ENCODE measurements around the gene PER2.

The PER2 gene

DNA sequence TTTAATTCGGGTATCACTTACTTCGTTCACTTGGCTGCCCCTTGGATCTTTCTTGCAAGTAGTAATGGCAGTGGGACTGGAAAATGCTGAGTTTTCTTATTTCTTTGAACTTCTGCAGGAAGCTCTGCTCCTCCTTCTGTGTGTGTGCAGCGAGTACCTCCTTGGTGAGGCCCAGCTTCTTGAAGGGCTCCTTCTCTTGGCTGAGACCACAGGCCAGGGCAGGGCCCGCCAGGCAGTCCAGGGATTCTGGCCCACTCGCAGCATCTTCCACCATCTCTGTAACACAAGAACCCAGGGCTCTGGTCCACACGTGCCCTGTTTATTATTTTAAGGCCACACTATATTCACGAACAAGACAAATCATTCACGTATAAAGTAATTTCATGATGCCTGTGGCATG is 32.8 kb downstream of the PER2 start:
- TF ChIP-seq POLR2AphosphoS5 (IDR thresholded peaks at IDR 0.05; ENCODE audit: low read depth, low read length) = no peak
- TF ChIP-seq REST (IDR thresholded peaks at IDR 0.05; ENCODE audit: insufficient read depth in 1 of 2, low read depth in 2 of 2, low read length in 2 of 2) = no peak
- no peak for TF ChIP-seq FOXP2 (optimal IDR thresholded peaks at IDR 0.05; ENCODE audit: borderline replicate concordance, extremely low read depth, extremely low read length, insufficient read depth)
- no peak for TF ChIP-seq TAF1 (IDR thresholded peaks at IDR 0.05; ENCODE audit: borderline replicate concordance, insufficient read depth, low read length)

DNA sequence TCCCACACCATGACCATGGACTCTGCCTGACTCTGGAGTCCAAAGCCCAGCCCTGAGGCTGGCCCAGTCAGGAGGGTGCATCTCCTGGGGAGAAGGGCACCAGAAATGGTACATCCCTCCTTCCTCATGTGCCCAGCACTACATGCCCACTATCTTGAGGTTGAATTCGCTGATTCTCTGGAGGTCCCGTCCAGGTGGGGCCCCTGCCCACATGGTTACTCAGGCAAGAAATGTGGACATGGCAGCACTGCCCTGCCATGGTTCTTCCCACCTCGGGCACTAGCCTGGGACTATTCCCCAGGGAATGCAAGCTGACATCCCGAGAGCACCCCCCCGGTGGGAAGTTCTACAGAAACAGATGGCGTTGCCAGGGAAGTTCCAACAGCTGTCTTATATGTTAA is 33.3 kb downstream of the PER2 start:
- TF ChIP-seq REST (IDR thresholded peaks at IDR 0.05; ENCODE audit: insufficient read depth in 1 of 2, low read depth in 2 of 2, low read length in 2 of 2) (no peak), SIN3A (IDR thresholded peaks at IDR 0.05; ENCODE audit: borderline replicate concordance, insufficient read depth, low read length) (no peak), FOXP2 (optimal IDR thresholded peaks at IDR 0.05; ENCODE audit: borderline replicate concordance, extremely low read depth, extremely low read length, insufficient read depth) (no peak), POLR2AphosphoS5 (IDR thresholded peaks at IDR 0.05; ENCODE audit: low read depth, low read length) (no peak), TAF1 (IDR thresholded peaks at IDR 0.05; ENCODE audit: borderline replicate concordance, insufficient read depth, low read length) (no peak)

DNA sequence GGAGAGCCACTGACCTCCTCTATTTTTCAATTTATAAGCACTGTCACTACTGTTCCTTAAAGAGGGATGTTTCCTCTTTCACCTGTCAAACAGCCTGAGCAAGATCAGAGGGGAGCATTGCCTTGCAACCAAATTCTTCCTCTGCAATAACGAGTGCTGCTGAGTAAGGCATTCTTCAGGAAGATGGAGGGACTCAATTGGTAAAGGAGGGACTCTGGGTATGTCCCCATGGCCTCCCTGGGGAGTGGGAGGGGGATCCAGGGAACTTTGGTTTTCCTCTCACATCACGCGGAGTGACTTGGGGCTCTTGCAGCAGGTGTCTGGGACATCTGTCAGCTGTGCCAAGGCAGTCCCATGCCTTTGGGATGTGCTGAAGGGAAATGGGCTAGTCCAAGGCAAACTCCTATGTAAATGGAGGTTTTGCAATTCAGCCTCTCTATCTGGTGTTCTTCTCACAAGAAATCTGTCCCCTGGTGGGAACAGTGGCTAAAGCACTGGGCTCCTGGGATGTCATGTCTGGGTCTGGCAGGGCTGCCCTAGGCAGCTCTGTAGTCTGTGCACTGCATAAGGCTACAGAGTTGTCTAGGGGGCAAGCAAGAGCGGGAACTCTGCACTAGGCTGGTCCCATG is 34.2 kb downstream of the PER2 start:
- TF ChIP-seq SIN3A (IDR thresholded peaks at IDR 0.05; ENCODE audit: borderline replicate concordance, insufficient read depth, low read length) = no peak
- no peak for TF ChIP-seq POLR2AphosphoS5 (IDR thresholded peaks at IDR 0.05; ENCODE audit: low read depth, low read length)
- TF ChIP-seq FOXP2 (optimal IDR thresholded peaks at IDR 0.05; ENCODE audit: borderline replicate concordance, extremely low read depth, extremely low read length, insufficient read depth) = no peak

- TF ChIP-seq FOXP2 (optimal IDR thresholded peaks at IDR 0.05; ENCODE audit: borderline replicate concordance, extremely low read depth, extremely low read length, insufficient read depth) (no peak), TAF1 (IDR thresholded peaks at IDR 0.05; ENCODE audit: borderline replicate concordance, insufficient read depth, low read length) (no peak), SIN3A (IDR thresholded peaks at IDR 0.05; ENCODE audit: borderline replicate concordance, insufficient read depth, low read length) (no peak), POLR2AphosphoS5 (IDR thresholded peaks at IDR 0.05; ENCODE audit: low read depth, low read length) (no peak), REST (IDR thresholded peaks at IDR 0.05; ENCODE audit: insufficient read depth in 1 of 2, low read depth in 2 of 2, low read length in 2 of 2) (no peak)
Measured at GRCh38 chr2:238252766-238253630, 35.4 kb downstream of the PER2 start.

- TF ChIP-seq REST (IDR thresholded peaks at IDR 0.05; ENCODE audit: insufficient read depth in 1 of 2, low read depth in 2 of 2, low read length in 2 of 2) (no peak), SIN3A (IDR thresholded peaks at IDR 0.05; ENCODE audit: borderline replicate concordance, insufficient read depth, low read length) (no peak), FOXP2 (optimal IDR thresholded peaks at IDR 0.05; ENCODE audit: borderline replicate concordance, extremely low read depth, extremely low read length, insufficient read depth) (no peak), POLR2AphosphoS5 (IDR thresholded peaks at IDR 0.05; ENCODE audit: low read depth, low read length) (no peak), TAF1 (IDR thresholded peaks at IDR 0.05; ENCODE audit: borderline replicate concordance, insufficient read depth, low read length) (no peak)
Measured at GRCh38 chr2:238251986-238252385, 36.4 kb downstream of the PER2 start.
